IMR-90 (cell line): ENCODE measurements around the gene CALD1. TPM values are rescaled to one million over a fixed set of nuclear protein-coding genes. Genes with fewer than 3 reads are reported as not detected.

Experiments used
- ATAC-seq: fragments of 200-7000 bp; cut with Tn5 transposase; 2 replicates; pipeline ENCODE4 v1.9.1; 2020; ENCODE audit warnings: low read depth, mild to moderate bottlenecking, moderate library complexity
- BruUV-seq: library from RNA; stranded (reverse); fragments of 400-500 nt; replicated peaks from 2 replicates; lab custom pipeline; 2021; lab: Mats Ljungman, UMichigan
- CTCF ChIA-PET: fragments of 300-600 bp; formaldehyde crosslinking; extraction: SDS; loops from one replicate; lab custom pipeline; 2021; ENCODE audit warnings: antibody characterized with exemption; lab: Yijun Ruan, JAX
- POLR2A ChIA-PET: fragments of 300-600 bp; sonication (Branson Sonifier 250); formaldehyde crosslinking; loops from one replicate; lab custom pipeline; 2022; ENCODE audit warnings: antibody characterized with exemption; ENCODE audit not compliant: unreplicated experiment; lab: Charles Lee
- DNase-seq: peaks from one replicate; pipeline ENCODE4 v3.0.0; 2013
- H2AFZ ChIP-seq: replicated peaks from 2 replicates; pipeline ENCODE3; 2013; ENCODE audit warnings: low read length, mild to moderate bottlenecking; ENCODE audit not compliant: poor library complexity
- H2AK5ac ChIP-seq: 2 replicates; pipeline ENCODE4 v1.6.1; 2013; ENCODE audit warnings: low read depth, low read length, inconsistent platforms
- H2AK9ac ChIP-seq: replicated peaks from 2 replicates; pipeline ENCODE3; 2013; ENCODE audit warnings: mild to moderate bottlenecking, low read depth, low read length, moderate library complexity; ENCODE audit not compliant: poor library complexity
- H2BK120ac ChIP-seq: 2 replicates; pipeline ENCODE4 v1.6.1; 2013; ENCODE audit warnings: low read depth, low read length, inconsistent platforms
- H2BK15ac ChIP-seq: 3 replicates; pipeline ENCODE4 v1.6.1; 2013; ENCODE audit warnings: low read depth, low read length, inconsistent platforms
- H2BK20ac ChIP-seq: 2 replicates; pipeline ENCODE4 v1.6.1; 2013; ENCODE audit warnings: low read depth, mild to moderate bottlenecking, inconsistent platforms, low read length, moderate library complexity
- H2BK5ac ChIP-seq: 2 replicates; pipeline ENCODE4 v1.6.1; 2013; ENCODE audit warnings: mild to moderate bottlenecking, low read depth, low read length, inconsistent platforms; ENCODE audit not compliant: poor library complexity, severe bottlenecking
- H3K14ac ChIP-seq: replicated peaks from 2 replicates; pipeline ENCODE4 v1.6.1; 2013; ENCODE audit warnings: low read depth, low read length, inconsistent platforms
- H3K18ac ChIP-seq: 2 replicates; pipeline ENCODE4 v1.6.1; 2013; ENCODE audit warnings: low read depth, low read length, control low read depth
- H3K23ac ChIP-seq: 2 replicates; pipeline ENCODE4 v1.6.1; 2013; ENCODE audit warnings: low read depth, low read length, inconsistent platforms
- H3K27ac ChIP-seq: 2 replicates; pipeline ENCODE4 v1.5.1; 2013; ENCODE audit warnings: mild to moderate bottlenecking, control low read depth, low read length; ENCODE audit not compliant: insufficient read depth
- H3K27me3 ChIP-seq: 2 replicates; pipeline ENCODE4 v1.6.1; 2013; ENCODE audit warnings: low read length; ENCODE audit not compliant: control insufficient read depth, insufficient read depth
- H3K36me3 ChIP-seq: 2 replicates; pipeline ENCODE4 v1.6.1; 2013; ENCODE audit warnings: low read length, mixed read lengths; ENCODE audit not compliant: control insufficient read depth, insufficient read depth
- H3K4ac ChIP-seq: 2 replicates; pipeline ENCODE4 v1.6.1; 2013; ENCODE audit warnings: low read depth, low read length, inconsistent platforms
- H3K4me1 ChIP-seq: 2 replicates; pipeline ENCODE4 v1.6.1; 2013; ENCODE audit warnings: low read length, mixed read lengths; ENCODE audit not compliant: control insufficient read depth, insufficient read depth
- H3K4me2 ChIP-seq: 2 replicates; pipeline ENCODE4 v1.6.1; 2013; ENCODE audit warnings: low read depth, mild to moderate bottlenecking, control low read depth, low read length, moderate library complexity
- H3K4me3 ChIP-seq: 2 replicates; pipeline ENCODE4 v1.5.1; 2013; ENCODE audit warnings: low read depth, mild to moderate bottlenecking, control low read depth, low read length, moderate library complexity; ENCODE audit not compliant: insufficient read depth
- H3K56ac ChIP-seq: 2 replicates; pipeline ENCODE4 v1.6.1; 2013; ENCODE audit warnings: low read length, inconsistent platforms; ENCODE audit not compliant: insufficient read depth; ENCODE audit errors: extremely low read depth
- H3K79me1 ChIP-seq, 2 experiments: 2 replicates each; pipeline ENCODE4 v1.6.1; 2013; ENCODE audit warnings: low read length in 2 of 2, inconsistent platforms in 1 of 2, low read depth in 1 of 2
- H3K9ac ChIP-seq: 2 replicates; pipeline ENCODE4 v1.6.1; 2013; ENCODE audit warnings: low read depth, low read length, control low read depth
- H3K9me1 ChIP-seq: 2 replicates; pipeline ENCODE4 v1.6.1; 2013; ENCODE audit warnings: low read length, inconsistent platforms; ENCODE audit not compliant: insufficient read depth
- H3K9me3 ChIP-seq: 2 replicates; pipeline ENCODE4 v1.6.1; 2013; ENCODE audit warnings: low read length; ENCODE audit not compliant: control insufficient read depth, insufficient read depth
- H4K20me1 ChIP-seq: 2 replicates; pipeline ENCODE4 v1.6.1; 2013; ENCODE audit warnings: low read length, inconsistent platforms; ENCODE audit not compliant: insufficient read depth
- H4K5ac ChIP-seq: 2 replicates; pipeline ENCODE4 v1.6.1; 2013; ENCODE audit warnings: mild to moderate bottlenecking, low read depth, low read length, control low read depth
- H4K8ac ChIP-seq, 2 experiments: 2 replicates each; pipeline ENCODE4 v1.6.1; 2013; ENCODE audit warnings: low read depth in 2 of 2, low read length in 2 of 2, control low read depth in 1 of 2, inconsistent platforms in 1 of 2
- H4K91ac ChIP-seq: 2 replicates; pipeline ENCODE4 v1.6.1; 2013; ENCODE audit warnings: low read depth, low read length, inconsistent platforms; ENCODE audit not compliant: insufficient read depth
- BHLHE40 ChIP-seq: fragments of 150-350 bp; IDR thresholded peaks from 2 replicates; pipeline ENCODE4 v1.6.1; 2016; ENCODE audit warnings: mild to moderate bottlenecking, low read depth, low read length
- CEBPB ChIP-seq: IDR thresholded peaks from 2 replicates; pipeline ENCODE4 v1.6.1; 2012; ENCODE audit warnings: low read depth, low read length, improper control_type of control experiment
- CTCF ChIP-seq: conservative IDR thresholded peaks from 2 replicates; pipeline ENCODE4 v1.5.1; 2012; ENCODE audit warnings: mild to moderate bottlenecking, low read depth, low read length, improper control_type of control experiment
- FOS ChIP-seq: fragments of 150-350 bp; IDR thresholded peaks from 2 replicates; pipeline ENCODE4 v1.6.1; 2016; ENCODE audit warnings: low read depth, low read length
- MAFK ChIP-seq: IDR thresholded peaks from 2 replicates; pipeline ENCODE4 v1.6.1; 2012; ENCODE audit warnings: low read depth, low read length, improper control_type of control experiment
- MAZ ChIP-seq: IDR thresholded peaks from 2 replicates; pipeline ENCODE4 v1.6.1; 2012; ENCODE audit warnings: low read depth, mild to moderate bottlenecking, low read length, improper control_type of control experiment, moderate library complexity, borderline replicate concordance
- MXI1 ChIP-seq: IDR thresholded peaks from 2 replicates; pipeline ENCODE4 v1.6.1; 2012; ENCODE audit warnings: low read depth, mild to moderate bottlenecking, low read length, moderate library complexity, borderline replicate concordance
- NFE2L2 ChIP-seq: fragments of 150-350 bp; IDR thresholded peaks from 2 replicates; pipeline ENCODE4 v1.6.1; 2016; ENCODE audit warnings: low read depth, mild to moderate bottlenecking, low read length
- RAD21 ChIP-seq: IDR thresholded peaks from 2 replicates; pipeline ENCODE4 v1.6.1; 2012; ENCODE audit warnings: low read length, improper control_type of control experiment
- RFX5 ChIP-seq: IDR thresholded peaks from 2 replicates; pipeline ENCODE4 v1.8.0; 2012; ENCODE audit warnings: low read depth, mild to moderate bottlenecking, low read length, moderate library complexity
- SMC3 ChIP-seq: fragments of 150-350 bp; IDR thresholded peaks from 2 replicates; pipeline ENCODE4 v1.6.1; 2016; ENCODE audit warnings: low read depth, mild to moderate bottlenecking, antibody characterized with exemption, low read length, moderate library complexity
- dilution Hi-C: fragments of 300-500 bp; cut with HindIII; formaldehyde crosslinking; loops from one replicate; pipeline ENCODE4 v1.14.3; 2018; ENCODE audit warnings: low sequenced_read_pairs; ENCODE audit not compliant: unreplicated experiment
- in situ Hi-C: fragments of 300-500 bp; cut with MboI; formaldehyde crosslinking; loops from 3 replicates; pipeline ENCODE4 v1.14.3; 2019; ENCODE audit warnings: low sequenced_read_pairs, inconsistent platforms, mixed read lengths
- intact Hi-C: fragments of 100-400 bp; cut with micrococcal nuclease; formaldehyde crosslinking; loops from 2 replicates; pipeline ENCODE4 v1.10.0; 2022
- polyA plus RNA-seq, 3 experiments: library from polyadenylated mRNA; depleted of rRNA; stranded (reverse); fragments of >200 nt; gene quantifications; 2 replicates each; pipeline ENCODE4 v1.2.3, GENCODE V29; 2012; ENCODE audit warnings: low replicate concordance in 1 of 3
- total RNA-seq: library from RNA; depleted of rRNA; stranded (reverse); fragments of >200 nt; gene quantifications from 2 replicates; pipeline ENCODE4 v1.2.3, GENCODE V29; 2012
- TF ChIP-seq, protein P1 (sequence below): fragments of 150-350 bp; IDR thresholded peaks from 2 replicates; pipeline ENCODE4 v1.6.1; 2016; ENCODE audit warnings: low read depth, mild to moderate bottlenecking, low read length, moderate library complexity, borderline replicate concordance
- TF ChIP-seq, protein P2 (sequence below): fragments of 150-350 bp; IDR thresholded peaks from 2 replicates; pipeline ENCODE4 v1.6.1; 2017; ENCODE audit warnings: mild to moderate bottlenecking, antibody characterized with exemption, low read length, low read depth

CALD1 gene
- total and polyA plus RNA-seq, 2 of the 4 experiments (the other 2 are of a cell fraction) = 375 to 487 TPM

DNA sequence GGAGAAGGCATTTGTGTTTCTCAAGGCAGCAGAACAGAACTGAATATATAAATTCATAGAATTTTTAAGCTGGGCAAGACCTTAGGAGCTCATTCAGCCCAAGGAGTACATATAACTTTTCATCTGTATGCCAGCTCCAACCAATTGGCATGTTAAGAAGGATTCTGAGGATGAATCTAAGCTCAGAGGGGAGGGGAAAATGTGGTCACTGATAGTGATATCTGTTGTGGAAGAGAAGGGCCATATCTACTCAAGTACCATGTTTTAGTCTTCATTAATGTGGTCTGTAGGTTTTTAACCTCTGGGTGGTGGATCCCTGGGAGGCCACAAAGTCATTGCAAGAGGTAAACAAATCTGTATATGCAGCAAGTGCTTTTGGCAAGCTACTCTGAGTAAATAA lies 6.4 kb downstream of the CALD1 start:
- H2BK120ac ChIP-seq = no peak overlapping the region
- dilution Hi-C loops (no loop called here), intact Hi-C loops (loop anchor here (2.0 to 5.0 kb wide), 2 partner anchors 41 to 166 kb away; no protein-coding TSS in a partner anchor), in situ Hi-C loops (no loop called here)
- no peaks in the 10 kb centered on the region for H3K27me3 ChIP-seq
- no peak overlapping the region for H4K91ac ChIP-seq
- POLR2A ChIA-PET = interaction anchor here (0.5 to 1.5 kb wide), 4 partner anchors 18 to 155 kb away, joined by 3 to 5 read pairs (median 3); no protein-coding TSS in a partner anchor
- peaks cover 35% of the 10 kb centered on the region for H3K9me1 ChIP-seq
- no peak overlapping the region for H3K14ac ChIP-seq
- H3K9ac ChIP-seq = no peak overlapping the region
- H3K27ac ChIP-seq = no peak overlapping the region
- H2BK20ac ChIP-seq = no peak overlapping the region
- peaks cover 0 to 69% of the 10 kb centered on the region in 2 experiments; a peak in 2 of 4 replicates for H3K79me1 ChIP-seq
- no peak overlapping the region for H3K56ac ChIP-seq
- H3K23ac ChIP-seq = 0 out of 2 replicates have a peak overlapping the region, but pooled peaks have one; percentile 10
- H3K4me2 ChIP-seq = peak overlapping the region; percentile 55; the same call in 1 of the 2 replicates
- no peak overlapping the region for H2AK5ac ChIP-seq
- H3K4me3 ChIP-seq = no peak overlapping the region
- H3K18ac ChIP-seq = no peak overlapping the region
- peak overlapping the region; percentile 12 for H2BK5ac ChIP-seq
- no peak overlapping the region for H4K5ac ChIP-seq
- no peak for DNase-seq
- peaks cover 25% of the 10 kb centered on the region for H3K4me1 ChIP-seq
- no peak for ATAC-seq
- H2AK9ac ChIP-seq = no peak overlapping the region
- CTCF ChIA-PET = interaction anchor here (1.6 to 1.8 kb wide), 2 partner anchors 62 to 96 kb away, joined by 6 to 7 read pairs; no protein-coding TSS in a partner anchor
- TF ChIP-seq CEBPB (no peak), FOS (no peak), SMC3 (no peak), MXI1 (no peak), NFE2L2 (no peak), BHLHE40 (no peak), CTCF (no peak), MAFK (no peak), MAZ (no peak), RAD21 (no peak), RFX5 (no peak)
- TF ChIP-seq, protein P1, sequence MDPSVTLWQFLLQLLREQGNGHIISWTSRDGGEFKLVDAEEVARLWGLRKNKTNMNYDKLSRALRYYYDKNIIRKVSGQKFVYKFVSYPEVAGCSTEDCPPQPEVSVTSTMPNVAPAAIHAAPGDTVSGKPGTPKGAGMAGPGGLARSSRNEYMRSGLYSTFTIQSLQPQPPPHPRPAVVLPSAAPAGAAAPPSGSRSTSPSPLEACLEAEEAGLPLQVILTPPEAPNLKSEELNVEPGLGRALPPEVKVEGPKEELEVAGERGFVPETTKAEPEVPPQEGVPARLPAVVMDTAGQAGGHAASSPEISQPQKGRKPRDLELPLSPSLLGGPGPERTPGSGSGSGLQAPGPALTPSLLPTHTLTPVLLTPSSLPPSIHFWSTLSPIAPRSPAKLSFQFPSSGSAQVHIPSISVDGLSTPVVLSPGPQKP = no peak
- TF ChIP-seq, protein P2, sequence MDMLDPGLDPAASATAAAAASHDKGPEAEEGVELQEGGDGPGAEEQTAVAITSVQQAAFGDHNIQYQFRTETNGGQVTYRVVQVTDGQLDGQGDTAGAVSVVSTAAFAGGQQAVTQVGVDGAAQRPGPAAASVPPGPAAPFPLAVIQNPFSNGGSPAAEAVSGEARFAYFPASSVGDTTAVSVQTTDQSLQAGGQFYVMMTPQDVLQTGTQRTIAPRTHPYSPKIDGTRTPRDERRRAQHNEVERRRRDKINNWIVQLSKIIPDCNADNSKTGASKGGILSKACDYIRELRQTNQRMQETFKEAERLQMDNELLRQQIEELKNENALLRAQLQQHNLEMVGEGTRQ = no peak
- H3K36me3 ChIP-seq = peaks cover 23% of the 10 kb centered on the region
- no peak overlapping the region for H3K4ac ChIP-seq
- no peak overlapping the region for H2AFZ ChIP-seq
- no peaks in the 10 kb centered on the region for H3K9me3 ChIP-seq
- peaks cover 98% of the 10 kb centered on the region for H4K20me1 ChIP-seq
- no peak overlapping the region for H2BK15ac ChIP-seq
- BruUV-seq = no TSS peak
- H4K8ac ChIP-seq = no peak overlapping the region
